Head of caudate nucleus (tissue), 42 donors: ENCODE measurements around the gene SCAI.
A peak's percentile ranks its signal among the peaks of the same experiment; 100 is the strongest.

Experiments used
- DNase-seq, 42 donors: peaks; one replicate each; pipeline versions ENCODE4 v3.0.0 to v3.0.0-alpha.2; 2020 to 2021; ENCODE audit warnings: mixed read lengths in 7 of 42
- intact Hi-C: fragments of 100-400 bp; cut with DNase I; formaldehyde crosslinking; loops from one replicate; pipeline ENCODE4 v1.15.0; 2022

SCAI gene

GRCh38 chr9:125153712-125154367 is 10.5 kb upstream of the SCAI start:
- intact Hi-C loops: no loop called here
- DNase-seq: no peak

GRCh38 chr9:125151730-125152129 is 8.4 kb upstream of the SCAI start:
- peak in 13 of 42 donors; percentile 7 to 72 (median 37) for DNase-seq
- intact Hi-C loops: no loop called here

GRCh38 chr9:125150349-125151245 is 7.3 kb upstream of the SCAI start:
- no peak for DNase-seq
- intact Hi-C loops: no loop called here

- DNase-seq: no peak
- intact Hi-C loops: no loop called here
Measured at GRCh38 chr9:125147401-125147951, 4.1 kb upstream of the SCAI start.

GRCh38 chr9:125146247-125146646 is 2.9 kb upstream of the SCAI start:
- intact Hi-C loops: no loop called here

GRCh38 chr9:125145425-125145824 is 2.1 kb upstream of the SCAI start:
- intact Hi-C loops: no loop called here
- DNase-seq: no peak

More at GRCh38 chr9:125146247-125146646, 2.9 kb upstream of the SCAI start:
- no peak for DNase-seq

- DNase-seq: peak in 21 of 42 donors; percentile 5 to 49 (median 14)
- intact Hi-C loops: loop anchor here (2.0 kb wide), 1 partner anchor 202 kb away; the partner anchor contains the start of gene GOLGA1
Measured at GRCh38 chr9:125142560-125143376, 560 bp downstream of the SCAI start.

GRCh38 chr9:125141751-125142150 is 1.6 kb downstream of the SCAI start:
- DNase-seq: no peak
- intact Hi-C loops: loop anchor here (2.0 kb wide), 1 partner anchor 201 kb away; the partner anchor contains the start of gene GOLGA1

- intact Hi-C loops: no loop called here
- no peak for DNase-seq
Measured at GRCh38 chr9:125141251-125141650, 2.1 kb downstream of the SCAI start.

- DNase-seq: no peak
- intact Hi-C loops: no loop called here
Measured at GRCh38 chr9:125140576-125140975, 2.8 kb downstream of the SCAI start.

GRCh38 chr9:125137200-125137599 is 6.1 kb downstream of the SCAI start:
- intact Hi-C loops: no loop called here
- no peak for DNase-seq

- intact Hi-C loops: no loop called here
- DNase-seq: no peak
Measured at GRCh38 chr9:125134976-125135375, 8.4 kb downstream of the SCAI start.

GRCh38 chr9:125133403-125134329 is 9.7 kb downstream of the SCAI start:
- intact Hi-C loops: no loop called here
- no peak for DNase-seq

GRCh38 chr9:125131778-125132177 is 11.6 kb downstream of the SCAI start:
- intact Hi-C loops: no loop called here
- no peak for DNase-seq

- intact Hi-C loops: no loop called here
- DNase-seq: peak; percentile 11 to 85 (median 56)
Measured at GRCh38 chr9:125126019-125126746, 17.1 kb downstream of the SCAI start.

- intact Hi-C loops: no loop called here
- no peak for DNase-seq
Measured at GRCh38 chr9:125125523-125125922, 17.8 kb downstream of the SCAI start.

- DNase-seq: no peak
- intact Hi-C loops: no loop called here
Measured at GRCh38 chr9:125121146-125121545, 22.2 kb downstream of the SCAI start.
